Inferior parietal cortex (tissue), 1 donor: Measurements from ENCODE around the gene DNAH6.
A peak's percentile ranks its signal among the peaks of the same experiment; 100 is the strongest.

Experiments
- DNase-seq: peaks from one replicate; pipeline ENCODE4 v3.0.0-alpha.2; 2016; ENCODE audit errors: extremely low spot score

Gene DNAH6

DNA sequence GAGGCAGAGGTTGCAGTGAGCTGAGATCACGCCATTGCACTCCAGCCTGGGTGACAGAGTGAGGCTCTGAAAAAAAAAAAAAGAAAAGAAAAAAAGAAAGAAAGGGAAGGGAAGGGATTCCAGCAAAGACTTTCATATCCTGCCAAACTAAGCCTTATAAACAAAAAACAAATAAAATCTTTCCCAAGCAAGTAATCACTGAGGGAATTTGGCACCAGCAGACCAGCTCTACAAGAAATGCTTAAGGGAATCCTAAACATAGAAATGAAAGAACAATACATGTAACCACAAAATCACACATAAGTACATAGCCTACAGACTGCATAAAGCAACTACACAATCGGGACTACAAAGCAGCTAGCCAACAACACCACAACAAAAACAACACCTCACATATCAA, 285.5 kb downstream of the DNAH6 start:
- no peak for DNase-seq

DNA sequence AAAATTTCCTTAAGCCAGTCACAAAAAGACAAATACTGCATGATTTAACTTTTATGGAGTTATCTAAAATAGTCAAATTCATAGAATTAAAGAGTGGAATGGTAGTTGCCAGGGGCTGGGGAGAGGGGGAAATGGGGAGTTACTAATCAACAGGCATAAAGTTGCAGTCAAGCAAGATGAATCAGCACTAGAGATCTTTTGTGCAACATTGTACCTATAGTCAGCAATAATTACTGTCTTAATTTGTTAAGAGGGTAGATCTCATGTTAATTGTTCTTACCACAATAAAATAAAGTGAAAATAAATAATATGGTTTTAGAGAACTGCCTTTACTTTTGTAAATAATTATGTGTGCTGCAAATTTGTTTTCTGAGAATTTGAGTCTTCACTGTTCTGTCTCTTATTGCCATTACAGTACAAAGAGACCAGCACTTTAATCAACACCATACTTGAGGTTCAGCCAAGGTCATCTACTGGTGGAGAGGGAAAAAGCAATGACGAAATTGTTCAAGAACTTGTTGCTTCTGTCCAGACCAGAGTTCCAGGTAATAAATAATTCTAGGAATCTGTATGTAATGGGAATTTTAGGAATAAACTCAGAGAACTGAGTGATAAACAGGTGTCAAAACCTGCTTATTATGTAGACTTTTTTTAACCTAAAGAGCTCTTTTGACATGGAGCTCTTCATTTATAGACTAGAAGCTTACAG, 289.1 kb downstream of the DNAH6 start:
- no peak for DNase-seq

DNA sequence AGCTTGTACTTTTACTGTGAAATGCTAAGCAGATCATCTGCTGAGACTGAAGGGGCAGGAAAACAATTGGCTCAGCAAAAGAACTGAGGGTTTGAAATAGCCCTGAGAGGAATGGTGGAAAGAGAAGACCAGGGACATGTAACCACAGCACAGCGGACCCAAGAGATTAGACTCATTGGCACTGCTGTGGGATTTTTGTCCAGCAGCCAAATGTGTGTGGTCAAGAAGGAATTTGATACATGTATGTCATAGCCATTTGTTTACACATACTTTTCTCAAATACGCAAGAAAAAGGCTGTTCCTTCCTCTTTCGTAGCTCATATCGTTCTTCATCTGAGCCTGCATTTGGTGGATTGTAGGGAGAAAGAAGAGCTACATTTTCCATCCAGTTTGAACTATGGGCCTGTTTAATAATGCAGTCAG, 290.8 kb downstream of the DNAH6 start:
- no peak for DNase-seq

DNA sequence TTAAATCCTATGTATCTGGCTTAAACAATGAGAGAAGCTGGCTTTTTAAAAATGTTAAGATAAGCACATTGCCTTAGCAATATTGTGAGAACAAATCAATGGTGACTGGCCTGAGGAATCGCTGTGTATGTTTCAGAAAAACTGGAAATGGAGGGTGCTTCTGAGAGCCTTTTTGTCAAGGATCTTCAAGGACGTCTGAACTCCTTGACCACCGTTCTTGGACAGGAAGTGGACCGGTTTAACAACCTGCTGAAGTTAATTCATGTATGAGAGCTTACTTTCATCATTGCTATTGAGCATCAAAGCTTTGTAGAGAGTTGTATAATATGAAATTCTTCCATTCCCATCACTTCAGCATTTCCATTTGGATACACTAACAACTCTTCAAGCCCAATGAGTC, 292.0 kb downstream of the DNAH6 start:
- no peak for DNase-seq

DNA sequence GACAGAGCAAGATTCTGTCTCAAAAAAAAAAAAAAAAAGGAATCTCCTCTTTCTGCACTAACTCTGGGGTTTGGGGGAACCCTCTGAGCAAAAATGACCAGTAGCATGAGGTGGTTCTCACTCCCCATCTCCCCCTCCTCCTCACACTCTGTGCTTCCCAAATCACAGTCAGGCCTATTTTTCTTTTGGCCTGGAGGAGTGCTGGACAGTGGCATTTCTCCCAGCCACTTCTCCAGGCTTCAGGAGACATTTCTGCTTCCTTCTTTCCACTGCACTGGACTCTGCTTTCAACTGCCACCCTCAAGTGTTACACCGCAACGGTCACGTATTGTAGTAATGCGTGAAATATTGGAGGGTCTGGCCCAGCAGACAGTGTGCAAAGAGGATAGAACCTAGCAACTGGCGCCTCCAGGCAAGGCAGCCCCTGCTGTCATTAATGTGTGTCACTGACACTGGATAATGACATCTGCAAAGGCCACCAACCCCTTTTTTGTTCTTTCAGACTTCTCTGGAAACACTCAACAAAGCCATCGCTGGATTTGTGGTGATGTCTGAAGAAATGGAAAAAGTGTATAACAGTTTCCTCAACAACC, 295.6 kb downstream of the DNAH6 start:
- no peak for DNase-seq

DNA sequence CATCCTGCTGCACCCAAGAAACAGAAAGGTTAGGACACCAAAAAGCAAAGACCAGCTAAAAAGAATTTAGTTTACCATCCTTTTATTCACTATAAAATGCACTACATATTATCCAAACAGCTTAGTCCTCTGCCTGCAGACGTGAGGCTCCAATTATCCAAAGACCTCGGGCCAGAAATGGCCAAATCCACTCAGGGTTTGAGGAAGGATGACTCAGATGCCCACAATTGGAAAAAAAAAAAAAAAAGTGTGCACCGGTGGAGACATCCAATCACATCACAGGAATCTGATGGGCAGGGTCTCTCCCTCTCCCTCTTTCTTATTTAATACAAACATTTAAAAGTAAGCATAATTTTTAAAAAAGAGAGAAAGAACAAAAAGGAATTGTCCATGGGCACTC, 298.8 kb downstream of the DNAH6 start:
- no peak for DNase-seq

DNA sequence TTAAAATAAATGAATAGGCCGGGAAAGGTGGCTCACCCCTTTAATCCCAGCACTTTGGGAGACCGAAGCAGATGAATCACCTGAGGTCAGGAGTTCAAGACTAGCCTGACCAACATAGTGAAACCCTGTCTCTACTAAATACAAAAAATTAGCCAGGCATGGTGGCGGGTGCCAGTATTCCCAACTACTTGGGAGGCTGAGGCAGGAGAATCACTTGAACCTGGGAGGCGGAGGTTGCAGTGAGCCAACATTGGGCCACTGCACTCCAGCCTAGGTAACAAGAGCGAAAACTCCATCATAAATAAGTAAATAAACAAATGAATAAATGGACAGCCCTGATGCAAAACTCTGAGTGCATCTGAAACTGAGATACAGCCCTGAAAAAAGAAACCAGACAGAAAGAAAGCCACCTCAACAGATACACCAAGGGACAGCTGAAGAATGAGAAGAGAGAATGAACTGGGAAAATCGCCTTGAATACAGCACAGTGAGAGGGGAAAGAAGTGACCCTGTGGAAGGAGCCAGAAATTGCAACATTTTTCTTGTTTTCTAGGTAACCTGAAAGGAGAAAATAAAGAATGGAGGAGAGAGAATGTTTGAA, 300.2 kb downstream of the DNAH6 start:
- DNase-seq: no peak

DNA sequence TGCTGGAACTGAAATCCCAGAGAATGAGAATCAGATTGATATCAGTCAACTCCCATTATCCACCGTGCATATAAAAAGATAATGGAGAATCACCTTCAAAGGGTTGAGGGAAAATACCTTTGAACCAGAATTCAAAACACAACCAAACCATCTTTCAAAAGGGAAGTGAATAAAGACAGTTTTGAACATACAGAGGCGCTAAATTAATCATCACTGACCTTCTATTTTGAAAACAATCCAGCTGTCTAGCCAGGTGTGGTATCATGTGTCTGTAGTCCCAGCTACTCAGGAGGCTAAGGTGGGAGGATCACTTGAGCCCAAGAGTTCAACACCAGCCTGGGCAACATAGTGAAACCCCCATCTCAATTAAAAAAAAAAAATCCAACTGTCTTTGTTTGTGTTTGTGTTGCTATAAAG, 300.9 kb downstream of the DNAH6 start:
- no peak for DNase-seq

DNA sequence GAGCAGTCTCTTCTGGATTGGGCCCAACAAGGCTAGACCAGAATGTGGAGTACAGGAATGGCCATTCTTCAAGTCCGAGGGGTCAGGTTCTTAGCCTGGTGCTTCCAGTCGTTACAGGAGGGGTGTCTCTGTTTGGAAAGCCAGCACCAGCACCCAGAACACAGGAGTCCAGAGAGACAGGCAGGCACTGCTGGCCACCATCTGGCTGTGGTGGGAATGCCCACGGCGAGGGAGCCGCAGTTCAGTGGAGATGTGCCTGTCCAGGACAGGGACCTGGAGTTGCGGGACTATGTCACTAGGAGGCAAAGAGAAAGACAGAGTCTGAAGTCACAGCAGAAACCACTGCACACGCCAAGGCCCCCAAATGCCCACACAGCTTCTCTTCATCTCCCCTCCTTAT, 305.5 kb downstream of the DNAH6 start:
- no peak for DNase-seq

DNA sequence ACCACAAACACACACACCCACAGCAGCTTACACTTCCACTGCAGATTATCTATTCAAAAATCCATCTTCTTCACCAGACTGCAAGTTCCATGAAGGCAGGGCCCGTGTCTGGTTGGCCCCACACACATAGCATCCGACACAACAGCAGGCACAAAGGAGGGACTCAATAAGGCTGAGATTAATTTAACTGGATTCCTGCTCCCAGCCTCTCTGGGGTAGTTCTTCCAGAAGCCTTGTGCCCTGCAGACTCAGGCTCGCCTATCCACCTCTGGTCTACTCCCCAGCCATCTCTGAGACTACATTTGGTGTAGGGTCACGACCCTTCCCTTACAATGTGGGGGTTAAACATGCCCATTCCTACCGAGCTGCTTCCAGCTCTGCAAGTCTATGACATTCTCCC, 306.9 kb downstream of the DNAH6 start:
- DNase-seq: no peak

DNA sequence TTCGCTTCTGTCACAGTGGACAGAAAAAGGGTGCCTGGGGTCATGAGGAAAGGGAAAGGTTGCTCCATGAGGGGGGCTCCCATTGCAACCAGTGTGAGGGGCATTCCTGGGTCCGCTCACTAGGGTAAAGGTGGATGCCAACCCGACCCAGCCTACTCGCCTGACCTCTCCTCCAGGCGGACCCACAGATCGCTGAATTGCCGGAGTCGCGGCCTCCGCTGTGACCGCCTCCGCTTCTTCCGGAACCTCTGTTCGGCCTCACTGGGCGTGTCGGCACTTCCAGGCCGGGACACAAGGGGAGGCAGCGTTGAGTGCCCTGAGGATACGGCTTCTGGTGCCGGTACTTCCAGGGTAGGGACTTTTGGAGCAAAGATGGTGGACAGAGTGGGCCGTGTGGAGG, 307.5 kb downstream of the DNAH6 start:
- DNase-seq: no peak

DNA sequence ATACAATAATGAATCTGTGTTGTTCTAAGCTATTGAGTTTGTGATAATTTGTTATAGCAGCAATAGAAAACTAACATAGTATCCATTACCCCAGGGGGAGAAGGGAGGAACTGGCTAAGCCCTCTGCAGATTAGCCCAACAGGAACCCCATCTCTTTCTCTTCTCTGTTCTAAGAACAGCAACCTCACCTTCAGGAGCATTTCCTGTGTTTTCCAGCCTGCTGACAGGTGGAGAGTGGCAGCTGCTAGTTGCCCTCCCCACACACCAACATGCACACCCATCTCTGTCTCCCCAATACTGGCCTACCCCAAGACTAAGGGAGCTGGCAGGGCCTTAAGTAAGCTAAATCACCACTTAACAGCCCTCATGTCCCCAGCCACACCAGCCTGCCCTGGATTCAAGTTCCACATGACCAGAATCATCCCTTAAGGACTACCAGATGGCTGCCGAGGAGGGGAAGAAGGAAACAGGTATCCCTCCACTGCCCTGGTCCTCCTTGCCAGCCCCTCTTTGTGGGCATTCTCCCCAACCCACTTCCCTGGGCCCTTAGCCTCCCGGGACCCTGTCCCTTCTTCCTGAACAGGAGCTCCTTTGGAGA, 311.8 kb downstream of the DNAH6 start:
- DNase-seq: no peak

DNA sequence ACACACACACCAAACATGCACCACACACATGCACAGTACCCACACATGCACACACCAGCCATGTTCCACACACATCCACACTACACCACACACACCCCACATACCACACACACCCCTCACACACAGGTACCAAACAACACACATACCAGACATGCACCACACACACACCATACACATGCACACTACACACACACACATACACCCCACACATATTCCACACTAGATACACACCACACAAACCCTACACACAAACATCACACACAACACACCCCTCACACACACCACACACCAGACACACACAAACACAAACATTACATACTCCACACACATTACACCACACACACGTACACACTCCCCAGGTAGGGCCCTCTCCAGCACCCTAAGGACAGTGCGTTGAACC, 313.4 kb downstream of the DNAH6 start:
- DNase-seq: no peak

DNA sequence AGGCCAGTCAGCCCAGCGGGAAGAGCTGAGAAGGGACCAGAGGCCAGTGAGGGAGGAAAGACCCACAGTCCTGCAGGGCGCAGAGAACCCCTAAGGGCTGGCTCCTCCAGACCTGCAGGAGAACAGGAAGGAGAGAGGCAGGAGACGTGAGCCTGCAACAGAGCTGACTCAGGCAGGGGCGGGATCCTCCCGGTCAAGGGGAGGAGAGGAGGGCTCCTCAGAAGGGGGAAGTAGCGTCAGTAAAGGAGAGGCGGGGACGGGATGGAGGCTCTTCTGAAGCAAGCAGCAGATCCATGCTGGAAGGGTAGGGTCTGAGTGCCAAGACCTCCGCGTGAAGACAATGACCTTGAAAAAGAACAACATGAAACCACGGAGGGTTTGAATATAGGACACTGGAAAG, 313.8 kb downstream of the DNAH6 start:
- DNase-seq: peak; percentile 17

DNA sequence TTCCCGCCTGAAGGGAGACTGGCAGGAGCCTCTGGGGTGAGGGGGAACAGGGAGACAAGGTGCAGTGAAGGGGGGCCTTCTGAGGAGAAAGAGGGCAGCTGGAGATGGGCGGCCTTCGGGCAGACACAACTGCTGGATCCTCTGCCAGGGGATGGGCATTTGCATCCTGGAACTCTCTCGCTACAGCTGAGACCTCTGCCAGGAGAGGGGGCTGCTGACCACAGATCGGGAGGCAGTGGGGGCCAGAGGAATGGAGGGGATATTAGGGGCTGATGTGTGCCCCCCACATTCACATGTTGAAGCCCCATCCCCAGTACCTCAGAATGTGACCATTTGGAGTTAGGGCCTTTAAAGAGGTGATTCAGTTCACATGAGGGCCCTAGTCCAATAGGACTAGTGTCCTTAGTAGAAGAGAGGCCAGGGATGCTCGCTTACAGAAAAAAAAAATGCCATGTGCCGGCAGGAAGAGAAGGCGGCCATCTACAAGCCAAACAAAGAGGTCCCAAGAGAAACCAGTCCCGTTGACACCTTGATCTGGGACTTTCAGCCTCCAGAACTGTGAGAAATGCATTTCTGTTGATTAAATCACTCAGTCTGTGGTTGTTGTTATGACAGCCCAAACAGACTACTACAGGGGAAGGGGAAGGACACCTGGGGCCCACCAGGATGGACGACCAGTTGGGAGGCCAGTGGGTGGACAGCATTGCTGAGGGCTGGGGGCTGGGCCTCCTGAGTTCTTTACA, 314.6 kb downstream of the DNAH6 start:
- no peak for DNase-seq

DNA sequence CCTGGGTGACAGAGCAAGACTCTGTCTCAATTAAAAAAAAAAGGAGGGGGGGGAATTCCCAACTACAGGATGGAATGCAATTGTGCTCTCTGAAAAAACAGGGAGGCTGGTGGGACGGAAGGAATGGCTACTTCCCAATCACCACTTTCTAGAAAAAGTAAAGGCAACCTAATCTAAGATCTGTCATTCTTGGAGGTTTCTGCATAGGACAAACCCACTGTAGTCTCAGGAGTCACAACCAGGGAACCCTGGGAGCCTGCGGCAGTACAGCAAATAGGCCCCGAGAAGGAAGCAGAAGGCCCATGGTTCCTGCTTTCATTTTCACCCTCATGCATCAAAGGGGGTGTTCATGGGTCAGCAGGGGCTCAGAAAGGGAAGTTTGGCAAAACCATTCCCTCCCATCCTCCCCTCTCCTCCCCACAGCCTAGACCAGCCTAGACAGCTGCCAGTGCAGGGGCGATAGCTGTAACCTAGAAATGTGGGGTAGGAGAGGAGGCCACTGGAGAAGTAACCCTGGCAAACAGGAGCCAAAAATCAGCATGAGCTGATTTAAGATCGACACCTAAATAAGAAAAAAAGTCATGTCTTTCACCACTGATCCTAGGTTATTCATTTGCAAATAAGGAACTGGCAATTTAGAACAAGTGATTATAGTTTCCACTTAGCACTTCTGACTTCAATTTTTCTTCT, 316.6 kb downstream of the DNAH6 start:
- peak; percentile 15 for DNase-seq

DNA sequence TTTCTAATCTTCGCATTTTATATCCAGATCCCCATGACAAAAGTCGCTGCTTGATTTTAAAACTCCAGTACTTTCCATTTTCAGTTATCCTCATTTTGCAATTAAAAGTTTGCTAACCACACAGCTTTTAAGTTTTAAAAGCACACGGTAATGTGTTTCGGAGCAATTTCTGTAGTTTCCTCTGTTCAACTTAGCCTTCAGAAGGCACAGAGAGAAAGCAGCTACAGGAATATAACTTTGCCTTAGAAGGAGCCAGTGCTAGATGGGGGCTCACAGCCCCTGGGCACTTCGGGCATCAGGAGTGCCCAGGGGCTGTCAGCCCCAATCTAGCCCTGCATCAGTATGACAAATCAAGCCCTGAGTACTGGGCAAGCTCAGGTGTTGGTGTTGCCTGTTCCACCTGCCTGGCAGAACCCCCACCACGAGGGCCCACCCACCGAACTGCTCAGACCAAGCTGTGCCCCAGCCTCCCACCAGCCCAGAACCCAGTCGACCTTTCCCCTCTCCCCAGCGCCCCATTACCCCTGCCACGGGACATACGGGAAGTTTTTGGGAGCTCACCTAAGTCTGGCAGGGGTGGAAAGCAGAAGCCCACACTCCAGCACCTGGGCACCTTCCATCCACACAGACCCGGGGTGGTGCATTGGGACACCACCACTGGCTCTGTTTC, 317.3 kb downstream of the DNAH6 start:
- DNase-seq: no peak

DNA sequence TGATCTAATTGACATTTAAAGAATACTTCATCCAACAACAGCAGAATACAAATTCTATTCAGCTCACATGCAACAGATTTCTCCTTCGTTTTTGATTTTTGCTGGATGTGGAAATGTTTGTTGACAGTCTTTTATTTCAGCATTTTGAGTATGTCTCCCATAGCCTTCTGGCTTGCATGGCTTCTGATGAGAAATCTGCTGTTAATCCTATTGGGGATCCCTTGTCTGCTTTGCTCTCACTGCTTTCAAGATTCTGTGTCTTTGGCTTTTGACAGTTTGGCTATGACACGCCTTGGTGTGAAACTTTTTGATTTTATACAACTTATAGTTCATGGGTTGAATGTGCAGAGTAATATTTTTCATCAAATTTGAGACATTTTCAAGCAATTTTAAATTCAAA, 319.9 kb downstream of the DNAH6 start:
- no peak for DNase-seq

DNA sequence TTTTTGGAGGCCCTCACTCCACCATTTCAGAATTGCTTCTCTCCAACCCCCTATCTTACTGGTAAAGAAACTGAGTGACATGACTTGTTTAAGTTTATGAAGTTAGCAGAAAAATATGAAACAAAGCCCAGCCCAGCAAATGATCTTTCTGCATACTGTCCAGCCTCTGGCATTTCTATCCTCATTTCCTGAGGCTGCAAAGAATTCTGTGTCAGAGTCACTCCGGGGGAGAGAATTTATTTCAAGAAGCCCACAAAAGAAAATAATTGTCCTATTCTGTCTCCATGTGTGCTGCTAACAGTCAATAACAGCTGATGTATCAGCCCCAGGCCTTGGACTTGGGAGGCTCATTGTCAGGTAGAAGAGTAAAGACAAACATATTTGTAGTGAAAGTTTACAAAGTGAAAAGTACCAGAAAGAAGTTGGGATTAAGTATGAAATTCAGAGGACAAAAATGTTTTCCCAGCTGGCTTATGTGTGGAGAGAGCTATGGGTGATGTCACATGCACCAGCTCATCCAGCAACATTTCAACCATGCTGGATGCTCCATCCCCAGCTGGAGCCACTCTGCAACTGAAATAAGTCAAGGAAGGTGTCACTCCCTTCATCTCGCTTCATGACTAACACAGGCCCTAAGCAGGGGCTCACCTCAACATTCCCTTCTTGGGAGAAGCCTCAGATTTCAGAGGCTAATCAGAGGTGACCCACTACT, 322.3 kb downstream of the DNAH6 start:
- DNase-seq: no peak

DNA sequence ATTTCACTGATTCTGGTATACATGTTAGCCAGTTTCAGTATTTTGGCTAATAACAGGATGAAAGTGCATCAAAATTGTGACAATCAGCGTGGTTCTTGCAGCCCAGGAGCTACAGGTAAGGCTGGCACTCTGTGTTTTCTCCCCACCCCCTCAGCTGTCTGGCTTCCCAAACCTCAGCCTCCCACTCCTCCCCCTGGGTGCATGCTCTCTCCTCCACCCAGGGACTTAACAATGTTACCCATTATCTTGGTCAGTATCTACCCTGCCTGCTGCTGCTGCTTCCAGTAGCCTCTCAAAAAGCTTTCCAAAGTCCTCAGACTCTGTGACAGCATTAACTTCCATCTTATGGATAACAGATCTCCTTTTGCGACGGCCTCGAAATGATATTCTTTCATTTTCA, 323.6 kb downstream of the DNAH6 start:
- no peak for DNase-seq

DNA sequence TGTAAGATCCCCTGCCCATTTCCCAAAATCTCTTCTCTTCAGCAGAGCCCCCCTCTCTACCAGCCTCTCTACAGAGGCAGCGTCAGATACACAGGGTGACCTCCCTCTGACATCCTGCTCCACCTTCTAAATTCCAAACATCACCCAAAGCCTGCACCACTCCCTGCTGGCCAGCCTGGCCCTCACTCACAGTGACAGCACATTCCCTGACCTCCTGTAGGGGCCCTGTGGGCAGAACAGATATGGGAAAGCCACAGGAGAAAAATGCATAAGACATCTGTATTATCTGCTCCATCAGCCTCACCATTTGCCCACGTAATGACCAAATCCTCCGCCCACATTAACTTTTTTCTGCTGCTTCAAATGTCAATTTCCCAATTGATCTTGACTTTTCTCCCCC, 324.0 kb downstream of the DNAH6 start:
- DNase-seq: no peak
